Fibroblast of skin of left biceps (primary cell): ENCODE data around the gene POLK.
"Not testable (repeated sequence)": the region's sequence is repeated elsewhere in the genome, so short reads cannot be mapped to it uniquely, and the experiment has no call there.

ENCODE experiments used
- DNase-seq, 2 experiments: peaks; one replicate each; pipeline ENCODE4 v3.0.0-alpha.2; 2013; ENCODE audit warnings: low read depth in 2 of 2

Gene POLK

DNA sequence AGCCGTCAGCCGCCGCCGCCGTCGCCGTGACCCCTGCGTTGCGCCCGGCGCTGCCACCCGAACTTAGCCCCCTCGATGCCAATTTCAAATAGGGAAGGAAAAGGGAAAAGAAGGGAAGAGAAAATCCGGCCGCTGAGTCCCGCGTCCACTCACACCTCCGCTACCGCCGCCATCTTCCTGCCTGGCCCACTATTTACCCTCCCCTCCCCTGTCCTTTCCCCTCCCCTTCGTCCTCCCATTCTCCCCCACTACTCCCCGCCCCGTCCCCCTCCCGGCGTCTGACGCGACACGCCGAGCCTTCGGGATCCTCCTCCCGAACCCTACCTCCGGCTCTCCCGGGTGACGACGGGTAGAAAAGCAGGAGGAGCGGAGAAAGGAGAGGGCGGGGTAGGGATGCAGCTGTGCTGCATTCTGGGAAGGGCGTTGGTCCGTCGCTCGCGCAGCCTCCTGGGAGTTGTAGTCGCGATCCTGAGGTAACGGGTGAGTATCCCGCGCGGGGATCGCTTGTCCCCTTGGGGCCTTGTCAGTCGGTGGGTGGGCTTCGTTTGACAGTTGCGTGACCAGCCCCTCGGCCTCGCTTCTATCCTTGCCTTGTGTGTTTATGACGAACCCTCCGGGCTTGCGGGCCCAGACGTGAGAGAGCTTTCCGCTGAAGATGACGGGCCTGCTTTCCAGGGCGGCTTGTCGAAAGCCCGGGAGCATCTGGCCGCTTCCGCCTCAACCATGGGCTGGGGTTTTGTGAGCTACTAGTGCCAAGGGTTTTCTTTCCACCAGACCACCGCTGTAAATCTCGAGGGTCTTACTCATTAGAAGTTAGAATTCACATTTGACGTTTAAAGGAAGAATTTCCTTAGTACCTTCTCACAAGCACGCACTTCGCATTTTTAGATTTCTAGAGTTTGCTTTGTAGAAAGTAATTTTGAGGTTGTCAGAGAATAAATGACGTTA lies at the start of gene POLK, which contains the start of gene CERT1:
Gene POLK (plus strand): TSS at position 457 of the 948 bp plus-strand sequence.
Gene CERT1 (minus strand): TSS at position 195 of the 948 bp plus-strand sequence. CDS start 422 bp downstream, outside the sequence.
- DNase-seq, result peak; percentile 96

DNA sequence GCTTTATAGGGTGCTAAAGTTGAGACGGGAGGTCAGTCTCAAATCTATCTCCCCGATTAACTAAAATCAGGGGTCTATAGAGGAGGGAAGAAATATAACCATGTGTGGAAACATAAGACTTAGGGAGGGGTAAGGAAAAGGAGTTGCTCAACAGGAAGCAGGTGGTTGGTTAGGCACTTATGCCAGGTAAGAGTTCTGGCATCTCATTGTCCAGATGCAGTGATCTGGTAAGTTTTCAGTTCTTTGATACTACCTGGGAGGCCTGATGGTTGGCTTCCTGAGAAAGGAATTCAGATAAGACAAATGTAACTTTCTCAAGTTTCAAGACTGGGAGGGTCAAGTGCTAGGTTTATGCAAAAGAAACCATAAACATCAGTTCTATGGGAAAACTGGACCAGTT lies 48.0 kb upstream of the POLK start:
- DNase-seq, result no peak

DNA sequence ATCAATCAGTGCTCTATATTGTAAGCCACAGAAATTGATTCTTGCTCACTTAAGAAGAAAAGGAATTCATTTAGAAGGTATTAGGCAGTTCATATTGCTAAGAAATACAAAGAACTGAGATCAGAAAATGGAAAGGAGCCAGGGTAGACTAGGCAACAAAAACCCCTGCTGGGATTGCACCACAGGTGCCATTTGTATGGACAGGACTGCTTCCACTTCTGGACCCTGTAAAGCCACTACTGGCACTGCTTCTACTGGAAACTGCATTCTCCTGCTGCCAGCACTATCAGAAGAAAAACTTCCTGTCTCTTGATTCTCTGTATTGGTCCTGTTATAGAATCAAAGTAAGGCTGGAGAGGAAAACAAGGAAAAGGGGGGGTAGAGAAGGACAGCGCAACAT lies 46.2 kb upstream of the POLK start:
- DNase-seq, result no peak

DNA sequence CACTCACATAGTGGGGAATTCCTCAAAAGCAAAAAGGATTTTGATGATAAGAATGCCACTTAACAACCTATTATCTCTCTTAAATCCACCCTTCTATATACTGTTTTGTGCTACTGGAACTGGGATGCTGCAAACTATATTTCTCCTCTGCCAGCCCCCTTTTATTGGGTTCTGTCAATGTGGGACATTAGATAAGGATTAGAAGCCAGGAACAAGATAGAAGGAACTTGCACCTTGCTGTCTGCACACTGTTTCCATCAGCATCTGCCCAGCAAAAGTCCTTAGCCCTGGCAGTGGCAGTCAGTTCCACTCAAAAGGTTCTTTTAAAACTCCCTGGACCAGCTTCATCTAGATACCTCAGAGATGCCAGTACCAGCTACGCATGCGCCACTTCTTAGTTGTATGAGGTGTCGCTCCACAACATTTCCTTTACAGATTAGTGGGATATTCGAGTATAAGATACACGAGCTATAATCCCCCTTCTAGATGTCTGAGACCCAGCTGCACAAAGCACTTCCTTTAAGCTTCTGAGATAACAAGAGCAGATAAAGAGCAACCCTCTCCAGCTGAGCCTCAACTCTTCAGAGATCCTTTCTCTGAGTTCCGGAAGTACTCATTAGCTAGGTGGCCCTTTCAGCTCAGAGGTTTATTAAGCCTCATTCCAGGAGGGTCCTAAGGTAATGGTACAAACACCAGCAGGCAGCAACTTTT lies 45.5 kb upstream of the POLK start:
- no peak for DNase-seq

DNA sequence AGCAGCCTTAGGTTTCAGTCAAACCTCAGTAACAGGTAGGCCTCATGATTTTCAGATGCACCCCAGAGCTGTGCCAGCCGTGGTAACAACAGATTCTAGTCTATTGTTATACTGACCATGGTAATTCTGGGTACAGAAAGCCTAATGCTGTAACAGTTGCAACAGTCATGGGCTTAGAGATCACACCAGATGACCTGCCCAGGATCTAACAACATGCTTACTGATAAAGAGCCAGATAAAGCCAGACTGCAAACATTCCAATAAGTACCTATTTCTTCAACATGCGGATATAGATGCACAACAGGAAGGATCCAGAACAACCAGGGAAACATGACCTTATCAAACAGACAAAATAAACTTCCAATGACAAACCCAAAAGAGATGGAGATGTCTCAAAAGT lies 43.1 kb upstream of the POLK start:
- DNase-seq, result no peak

DNA sequence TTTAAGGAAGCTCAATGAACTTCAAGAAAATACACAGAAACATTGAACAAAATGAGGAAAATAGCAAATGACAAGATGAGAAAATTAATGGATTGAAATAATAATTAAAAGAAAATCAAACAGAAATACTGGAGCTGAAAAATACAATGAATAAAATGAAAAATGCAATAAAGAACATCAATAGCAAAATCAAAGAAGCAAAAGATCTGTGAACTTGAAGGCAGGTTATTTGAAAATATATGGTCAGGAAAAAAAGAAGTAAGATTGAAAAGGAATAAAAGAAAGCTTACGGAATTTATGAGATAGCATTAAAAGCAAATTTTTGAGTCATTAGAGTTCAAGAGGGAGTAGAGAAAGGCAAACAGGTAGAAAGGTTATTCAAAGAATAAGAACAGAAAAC lies 42.7 kb upstream of the POLK start:
- no peak for DNase-seq

DNA sequence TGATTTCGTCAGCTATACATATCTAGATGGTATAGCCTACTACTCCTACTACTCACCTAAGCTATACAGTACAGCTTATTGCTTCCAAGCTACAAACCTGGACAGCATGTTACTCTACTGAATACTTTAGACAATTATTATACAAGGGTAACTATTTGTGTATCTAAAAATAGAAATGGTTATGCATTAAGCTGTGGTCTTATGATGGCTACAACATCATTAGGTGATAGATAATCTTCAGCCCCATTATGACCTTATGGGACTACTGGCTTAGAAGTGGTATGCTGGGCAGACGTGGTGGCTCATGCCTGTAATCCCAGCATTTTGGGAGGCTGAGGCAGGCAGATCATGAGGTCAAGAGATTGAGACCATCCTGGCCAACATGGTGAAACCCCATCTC lies 40.5 kb upstream of the POLK start:
- no peak for DNase-seq

DNA sequence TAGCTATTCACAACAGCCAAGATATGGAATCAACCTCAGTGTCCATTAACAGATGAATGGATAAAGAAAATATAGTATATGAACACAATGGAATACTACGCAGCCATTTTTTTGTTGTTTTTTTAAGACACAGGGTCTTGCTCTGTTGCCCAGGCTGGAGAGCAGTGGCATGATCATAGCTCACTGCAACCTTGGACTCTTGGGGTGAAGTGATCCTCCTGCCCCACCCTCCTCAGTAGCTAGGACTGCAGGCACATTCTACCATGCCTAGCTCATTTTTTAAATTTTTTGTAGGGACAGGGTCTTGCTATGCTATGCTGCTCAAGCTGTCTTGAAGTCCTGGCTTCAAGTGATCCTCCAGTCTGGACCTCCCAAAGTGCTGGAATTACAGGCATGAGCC lies 38.7 kb upstream of the POLK start:
- no peak for DNase-seq

DNA sequence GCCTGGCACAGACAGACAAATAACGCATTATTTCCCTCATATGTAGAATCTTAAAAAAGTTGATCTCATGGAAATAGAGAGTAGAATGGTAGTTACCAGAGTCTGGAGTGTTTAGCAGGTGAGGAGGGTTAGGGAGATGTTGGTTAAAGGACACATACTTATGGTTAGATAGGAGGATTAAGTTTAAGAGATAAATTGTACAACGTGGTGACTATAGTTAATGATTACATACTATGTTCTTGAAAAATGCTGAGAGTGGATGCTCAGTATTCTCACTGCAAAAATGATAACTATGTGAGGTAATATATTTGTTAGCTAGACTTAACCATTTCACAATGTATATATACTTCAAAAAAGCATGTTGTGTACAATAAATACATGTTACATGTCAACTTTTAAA lies 38.2 kb upstream of the POLK start:
- no peak for DNase-seq

DNA sequence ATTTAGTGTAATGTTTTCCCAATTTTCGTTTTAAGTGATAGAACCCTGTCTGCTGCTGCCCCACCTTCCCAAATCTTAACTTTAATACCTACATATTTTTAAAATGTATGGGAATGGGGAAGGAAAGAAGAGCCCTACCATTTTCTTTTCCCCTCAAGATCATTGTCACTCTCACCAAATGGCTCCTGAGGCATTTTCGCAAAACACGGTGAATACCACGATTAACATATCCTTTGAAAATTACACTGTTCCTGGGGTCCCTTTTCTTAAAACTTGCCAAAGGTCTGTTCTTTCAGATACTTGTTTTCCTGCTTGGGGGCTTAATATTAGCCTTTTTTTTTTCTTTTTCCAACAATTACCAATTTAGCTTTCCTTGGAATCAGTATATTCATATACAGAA lies 36.3 kb upstream of the POLK start:
- no peak for DNase-seq

DNA sequence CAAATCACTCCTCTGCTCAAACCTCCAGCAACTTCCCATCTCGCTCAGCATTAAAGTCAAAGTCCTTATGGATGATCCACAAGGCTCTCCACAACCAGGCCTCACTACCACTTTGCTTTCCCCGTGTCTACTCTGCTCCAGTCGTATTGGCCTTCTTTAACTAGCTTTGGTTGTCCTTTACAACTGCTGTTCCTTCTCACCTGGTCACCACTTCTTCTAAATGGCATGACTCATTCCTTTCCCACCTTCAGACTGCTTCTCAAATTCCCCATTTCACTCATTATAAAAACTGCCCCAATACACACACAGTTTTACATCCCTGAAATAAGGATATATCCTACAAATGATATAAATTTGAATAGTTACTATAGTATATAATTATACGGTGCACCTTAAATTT lies 30.7 kb upstream of the POLK start:
- DNase-seq, result no peak

DNA sequence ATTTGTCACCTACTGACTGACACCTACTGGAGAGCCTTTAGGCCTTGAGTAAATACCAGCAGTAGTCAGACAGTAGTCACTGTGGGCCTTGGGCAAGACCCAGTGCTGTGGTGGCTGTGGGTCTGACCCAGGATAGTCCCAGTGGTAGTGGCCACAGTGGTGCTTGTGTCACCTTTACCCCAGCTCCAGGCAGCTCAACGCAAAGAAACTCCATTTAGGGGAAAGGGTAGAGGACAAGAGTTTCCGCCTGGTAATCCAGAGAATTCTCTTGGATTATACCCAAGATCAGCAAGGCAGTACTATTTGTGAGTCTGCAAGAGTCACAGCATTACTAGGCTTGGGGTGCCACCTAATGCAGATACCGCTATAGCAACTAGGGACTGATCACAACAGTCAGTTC lies 29.2 kb upstream of the POLK start:
- no peak for DNase-seq

DNA sequence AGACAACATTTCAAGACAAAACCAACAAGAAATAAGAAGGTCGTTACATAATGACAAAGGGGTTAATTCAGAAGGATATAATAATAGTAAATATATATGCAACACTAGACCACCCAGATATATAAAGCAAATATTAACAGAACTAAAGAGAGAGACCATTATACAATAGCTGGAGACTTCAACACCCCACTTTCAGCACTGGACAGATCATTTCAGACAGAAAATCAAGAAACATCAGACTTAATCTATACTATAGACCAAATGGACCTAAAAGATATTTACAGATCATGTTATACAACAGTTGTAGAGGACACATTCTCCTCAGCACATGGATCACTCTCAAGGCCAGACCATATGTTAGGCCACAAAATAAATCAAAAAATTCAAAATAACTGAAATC lies 27.1 kb upstream of the POLK start:
- DNase-seq, result no peak

DNA sequence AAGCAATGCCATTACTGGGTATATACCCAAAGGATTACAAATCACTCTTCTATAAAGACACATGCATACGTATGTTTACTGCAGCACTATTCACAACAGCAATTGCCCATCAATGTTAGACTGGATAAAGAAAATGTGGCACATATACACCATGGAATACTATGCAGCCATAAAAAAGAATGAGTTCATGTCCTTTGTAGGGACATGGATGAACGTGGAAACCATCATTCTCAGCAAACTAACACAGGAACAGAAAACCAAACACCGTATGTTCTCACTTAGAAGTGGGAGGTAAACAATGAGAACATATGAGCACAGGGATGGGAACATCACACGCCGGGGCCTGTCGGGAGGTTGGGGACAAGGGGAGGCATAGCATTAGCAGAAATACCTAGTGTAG lies 21.8 kb upstream of the POLK start:
- DNase-seq, result not testable (repeated sequence)

DNA sequence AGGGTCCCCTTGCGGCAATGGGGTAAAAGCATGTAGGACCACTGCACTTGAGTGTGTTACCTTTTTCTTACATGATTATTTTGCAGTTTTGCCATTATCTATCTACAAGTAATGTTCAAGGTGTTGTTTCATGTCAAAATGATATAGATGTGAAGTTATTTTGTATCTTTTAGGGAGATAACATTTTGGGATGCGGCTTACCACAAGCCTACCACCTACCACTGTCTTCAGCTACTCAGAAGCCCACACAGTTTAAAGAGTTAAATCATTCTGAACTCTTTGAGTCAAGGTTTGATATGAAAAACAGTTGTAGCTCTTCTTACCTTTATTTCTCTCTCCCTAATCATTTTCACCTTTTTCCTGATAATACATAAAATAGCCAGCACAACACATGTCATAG lies 20.1 kb upstream of the POLK start:
- DNase-seq, result no peak

DNA sequence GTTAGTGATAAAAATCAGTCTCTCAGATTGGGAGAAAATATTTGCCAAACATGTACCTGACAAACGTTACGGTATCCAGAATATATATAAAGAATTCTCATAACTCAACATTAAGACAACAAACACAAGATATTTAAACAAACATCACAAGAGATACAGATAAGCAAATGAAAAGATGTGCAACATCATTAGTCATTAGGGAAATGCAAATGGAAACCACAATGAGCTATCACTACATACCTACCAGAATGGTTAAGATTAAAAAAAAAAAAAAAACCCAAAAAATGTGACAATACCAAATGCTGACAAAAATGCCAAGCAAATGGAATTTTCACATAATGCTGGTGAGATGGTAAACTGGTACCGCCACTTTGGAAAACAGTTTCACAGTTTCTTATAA lies 15.7 kb upstream of the POLK start:
- DNase-seq, result no peak

DNA sequence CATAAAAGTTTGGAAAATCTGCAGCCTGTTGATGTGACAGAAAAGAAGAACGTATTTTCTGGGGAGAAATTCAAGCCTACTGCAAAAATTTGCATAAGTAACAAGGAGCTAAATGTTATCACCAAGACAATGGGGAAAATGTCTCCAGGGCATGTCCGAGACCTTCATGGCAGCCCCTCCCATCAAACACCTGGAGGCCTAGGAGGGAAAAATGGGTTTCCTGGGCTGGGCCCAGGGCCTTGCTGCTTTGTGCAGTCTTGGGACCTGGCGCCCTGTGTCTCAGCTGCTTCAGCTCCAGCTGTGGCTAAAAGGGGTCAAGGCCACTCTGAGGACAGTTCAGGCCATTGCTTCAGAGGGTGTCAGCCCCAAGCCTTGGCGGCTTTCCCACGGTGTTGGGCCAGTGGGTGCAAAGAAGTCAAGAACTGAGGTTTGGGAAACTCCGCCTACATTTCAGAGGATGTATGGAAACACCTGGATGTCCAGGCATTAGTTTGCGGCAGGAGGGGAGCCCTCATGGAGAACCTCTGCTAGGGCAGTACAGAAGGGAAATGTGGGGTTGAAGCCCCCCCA lies 13.4 kb upstream of the POLK start:
- no peak for DNase-seq

DNA sequence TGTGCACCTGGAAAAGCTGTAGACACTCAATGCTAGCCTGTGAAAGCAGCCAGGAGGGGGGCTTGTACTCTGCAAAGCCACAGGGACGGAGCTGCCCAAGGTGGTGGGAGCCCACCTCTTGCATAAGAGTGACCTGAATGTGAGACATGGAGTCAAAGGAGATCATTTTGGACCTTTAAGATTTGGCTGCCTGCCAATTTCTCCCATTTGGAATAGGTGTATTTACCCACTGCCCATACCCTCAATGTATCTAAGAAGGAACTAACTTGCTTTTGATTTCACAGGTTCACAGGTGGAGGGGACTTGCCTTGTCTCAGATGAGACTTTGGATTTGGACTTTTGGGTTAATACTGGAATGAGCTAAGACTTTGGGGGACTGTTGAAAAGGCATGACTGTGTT lies 12.8 kb upstream of the POLK start:
- not testable (repeated sequence) for DNase-seq

DNA sequence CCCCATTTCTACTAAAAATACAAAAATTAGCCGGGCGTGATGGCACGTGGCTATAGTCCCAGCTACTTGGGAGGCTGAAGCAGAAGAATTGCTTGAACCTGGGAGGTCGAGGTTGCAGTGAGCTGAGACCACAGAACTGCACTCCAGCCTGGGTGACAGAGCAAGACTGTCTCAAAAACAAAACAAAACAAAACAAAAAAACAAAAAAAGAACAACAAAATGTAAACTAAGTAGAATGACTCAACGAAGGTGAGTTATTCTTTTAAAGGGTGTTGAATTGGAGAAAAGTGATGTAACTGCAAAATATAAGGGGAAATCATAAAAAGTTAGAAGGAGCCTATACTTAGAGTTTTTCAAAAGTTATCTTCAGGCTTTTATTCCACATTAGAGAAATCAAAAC lies 6.6 kb upstream of the POLK start:
- not testable (repeated sequence) for DNase-seq

DNA sequence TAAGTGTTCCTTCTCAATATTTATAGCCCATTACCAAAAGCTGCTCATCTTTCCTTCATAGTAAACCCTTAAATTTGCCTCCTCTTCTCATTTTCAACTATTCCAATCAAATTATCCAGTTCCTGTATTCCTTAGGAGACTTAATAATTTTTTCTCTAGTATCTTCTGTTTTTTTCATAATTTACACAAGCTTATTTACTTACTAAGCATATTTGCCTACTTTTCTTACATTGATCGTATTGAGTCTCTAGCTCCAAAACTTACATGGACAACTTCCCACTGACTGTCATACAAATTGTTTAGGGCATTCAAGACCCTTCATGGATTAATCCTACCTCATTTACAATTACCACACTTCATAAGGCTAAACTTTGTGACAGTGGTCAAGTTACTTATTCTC lies 3.9 kb upstream of the POLK start:
- DNase-seq, result no peak

DNA sequence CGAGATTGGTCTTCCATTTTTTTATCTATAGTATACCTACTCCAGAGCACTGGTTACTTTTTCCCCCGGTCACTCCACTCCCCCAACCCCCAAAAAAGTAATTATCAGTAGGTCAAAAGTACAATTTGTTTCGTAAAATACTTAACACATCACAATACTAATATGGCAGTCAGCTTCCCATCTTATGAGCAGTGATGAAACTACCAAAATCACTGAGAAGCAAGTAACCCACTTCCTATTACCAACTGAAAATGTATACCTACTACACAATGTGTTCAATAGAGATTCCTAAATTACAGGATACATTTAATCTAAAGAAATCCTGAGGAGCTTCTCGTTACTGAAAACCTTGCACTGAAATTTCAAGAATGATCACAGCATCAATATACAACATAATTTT lies 2.1 kb upstream of the POLK start:
- no peak for DNase-seq

DNA sequence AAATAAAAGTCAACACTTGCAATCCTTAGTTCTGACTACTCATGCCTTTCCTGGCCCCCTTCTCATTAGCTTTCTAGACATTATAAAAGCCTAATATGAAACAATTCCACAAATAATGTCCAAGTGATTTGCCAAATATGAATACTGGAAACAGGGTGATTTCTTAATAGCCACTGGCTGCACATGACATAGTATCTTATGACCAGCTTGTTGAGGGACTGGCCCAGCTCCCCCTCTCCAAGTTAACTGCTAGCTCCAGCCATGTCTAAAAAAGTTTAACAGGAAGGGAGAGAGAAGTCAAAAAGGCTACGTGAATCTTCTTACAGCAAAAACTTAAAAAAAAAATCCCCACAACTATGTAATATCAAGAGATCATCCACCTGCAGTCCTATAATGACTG lies 1.7 kb upstream of the POLK start:
- DNase-seq, result no peak

DNA sequence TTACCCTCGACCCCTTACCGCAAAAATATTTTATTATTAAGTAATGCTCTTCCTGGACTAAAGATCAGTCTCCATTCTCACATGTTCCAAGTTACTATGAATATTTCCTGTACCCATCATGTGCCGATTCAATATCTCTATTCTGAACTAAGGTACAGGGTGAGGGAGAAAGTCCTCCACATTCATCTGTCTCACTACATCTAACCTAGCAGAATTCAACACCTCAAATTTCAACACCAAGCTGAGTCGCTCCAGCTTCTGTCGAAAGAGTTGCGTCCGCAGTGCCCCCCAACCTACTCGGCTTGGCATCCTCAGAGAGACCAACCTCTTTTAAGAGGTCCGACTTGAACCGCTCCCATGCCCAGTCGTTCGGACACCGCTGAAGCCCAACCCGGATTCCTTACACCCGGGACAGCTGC lies 1.3 kb upstream of the POLK start:
- DNase-seq, result no peak
